ENCODE data around the gene GRB10. TPM values are rescaled to one million over a fixed set of nuclear protein-coding genes. Genes with fewer than 3 reads are reported as not detected.
A peak's percentile ranks its signal among the peaks of the same experiment; 100 is the strongest.

GRB10 gene
- total and polyA plus RNA-seq, 4 donors: 42.2 to 50.6 (median 50.0) TPM

DNA sequence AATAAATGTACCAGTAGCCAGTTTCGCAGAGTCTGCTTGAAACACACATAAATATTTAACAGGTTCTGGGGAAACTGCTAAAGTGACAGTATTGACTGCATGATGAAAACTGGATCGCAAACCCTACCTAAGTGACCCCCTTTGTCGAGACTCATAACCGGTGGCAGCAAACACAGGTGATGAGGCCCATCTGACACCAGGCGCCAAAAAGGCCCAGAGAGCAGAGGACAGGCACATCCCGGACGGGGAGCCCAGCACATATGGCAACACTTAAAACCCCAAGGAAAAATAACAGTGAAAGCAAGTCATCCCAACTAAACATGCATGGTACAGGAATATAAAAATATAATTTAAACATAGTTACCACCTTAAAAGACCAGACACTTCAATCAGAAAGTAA, 62.4 kb downstream of the GRB10 start:
- DNase-seq (ENCODE audit: low read depth in 4 of 6, low spot score in 6 of 6): no peak
- WGBS (ENCODE audit: insufficient coverage): 82% methylated on average over 4 of the region's 7 CpGs
- H3K27ac ChIP-seq (ENCODE audit: low read depth, low read length): no peak overlapping the region
- H3K4me1 ChIP-seq (ENCODE audit: control insufficient read depth, insufficient read depth, low read length): peaks cover 18% of the 10 kb centered on the region
- H3K27me3 ChIP-seq (ENCODE audit: control insufficient read depth, insufficient read depth, low read length): no peaks in the 10 kb centered on the region
- peaks cover 8% of the 10 kb centered on the region for H3K36me3 ChIP-seq (ENCODE audit: control insufficient read depth, insufficient read depth, low read length)
- H3K9me3 ChIP-seq (ENCODE audit: control insufficient read depth, insufficient read depth, low read length): no peaks in the 10 kb centered on the region
- no peak overlapping the region for H3K4me3 ChIP-seq (ENCODE audit: low read depth, low read length)

- H3K36me3 ChIP-seq (ENCODE audit: control insufficient read depth, insufficient read depth, low read length): peaks cover 8% of the 10 kb centered on the region
- no peak overlapping the region for H3K4me3 ChIP-seq (ENCODE audit: low read depth, low read length)
- no peaks in the 10 kb centered on the region for H3K9me3 ChIP-seq (ENCODE audit: control insufficient read depth, insufficient read depth, low read length)
- no peaks in the 10 kb centered on the region for H3K27me3 ChIP-seq (ENCODE audit: control insufficient read depth, insufficient read depth, low read length)
- DNase-seq (ENCODE audit: low read depth in 4 of 6, low spot score in 6 of 6): no peak
- peaks cover 14% of the 10 kb centered on the region for H3K4me1 ChIP-seq (ENCODE audit: control insufficient read depth, insufficient read depth, low read length)
- WGBS (ENCODE audit: insufficient coverage): 88% methylated on average over 2 of the region's 2 CpGs
- no peak overlapping the region for H3K27ac ChIP-seq (ENCODE audit: low read depth, low read length)
Observed at GRCh38 chr7:50718876-50719275, 63.8 kb downstream of the GRB10 start.

DNA sequence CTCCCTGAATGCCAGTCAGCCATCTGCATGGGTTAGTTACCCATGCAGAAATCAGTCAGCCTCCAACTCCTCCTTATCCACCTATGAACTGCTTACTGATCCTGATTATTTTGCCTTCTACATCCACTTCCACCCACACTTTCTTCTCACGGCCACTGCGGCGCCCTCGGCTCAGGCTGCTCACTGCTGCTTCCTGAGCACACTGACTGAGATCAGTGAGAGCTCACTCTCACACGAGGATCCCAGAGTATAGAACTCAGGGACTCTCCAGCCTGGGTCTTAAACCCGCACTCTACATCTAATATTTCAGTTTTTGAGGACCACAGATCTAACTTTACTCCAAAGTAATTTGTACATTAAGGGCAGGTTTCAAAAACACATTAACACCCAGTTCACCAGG, 64.4 kb downstream of the GRB10 start:
- no peak for DNase-seq (ENCODE audit: low read depth in 4 of 6, low spot score in 6 of 6)
- no peak overlapping the region for H3K4me3 ChIP-seq (ENCODE audit: low read depth, low read length)
- 86% methylated on average over 6 of the region's 6 CpGs for WGBS (ENCODE audit: insufficient coverage)
- H3K27me3 ChIP-seq (ENCODE audit: control insufficient read depth, insufficient read depth, low read length): no peaks in the 10 kb centered on the region
- peak overlapping the region; percentile 10 for H3K27ac ChIP-seq (ENCODE audit: low read depth, low read length)
- H3K36me3 ChIP-seq (ENCODE audit: control insufficient read depth, insufficient read depth, low read length): peaks cover 6% of the 10 kb centered on the region
- peaks cover 14% of the 10 kb centered on the region for H3K4me1 ChIP-seq (ENCODE audit: control insufficient read depth, insufficient read depth, low read length)
- H3K9me3 ChIP-seq (ENCODE audit: control insufficient read depth, insufficient read depth, low read length): no peaks in the 10 kb centered on the region

- no peak for DNase-seq (ENCODE audit: low read depth in 4 of 6, low spot score in 6 of 6)
- Histone ChIP-seq H3K4me3 (ENCODE audit: low read depth, low read length) (no peak overlapping the region), H3K27me3 (ENCODE audit: control insufficient read depth, insufficient read depth, low read length) (no peaks in the 10 kb centered on the region), H3K4me1 (ENCODE audit: control insufficient read depth, insufficient read depth, low read length) (peaks cover 14% of the 10 kb centered on the region), H3K36me3 (ENCODE audit: control insufficient read depth, insufficient read depth, low read length) (peaks cover 6% of the 10 kb centered on the region), H3K27ac (ENCODE audit: low read depth, low read length) (no peak overlapping the region), H3K9me3 (ENCODE audit: control insufficient read depth, insufficient read depth, low read length) (no peaks in the 10 kb centered on the region)
- 100% methylated on average over 1 of the region's 4 CpGs for WGBS (ENCODE audit: insufficient coverage)
Observed at GRCh38 chr7:50717181-50717580, 65.5 kb downstream of the GRB10 start.

GRCh38 chr7:50714857-50715256, 67.8 kb downstream of the GRB10 start:
- Histone ChIP-seq H3K27me3 (ENCODE audit: control insufficient read depth, insufficient read depth, low read length) (no peaks in the 10 kb centered on the region), H3K27ac (ENCODE audit: low read depth, low read length) (no peak overlapping the region), H3K36me3 (ENCODE audit: control insufficient read depth, insufficient read depth, low read length) (no peaks in the 10 kb centered on the region), H3K4me3 (ENCODE audit: low read depth, low read length) (no peak overlapping the region), H3K4me1 (ENCODE audit: control insufficient read depth, insufficient read depth, low read length) (peaks cover 4% of the 10 kb centered on the region), H3K9me3 (ENCODE audit: control insufficient read depth, insufficient read depth, low read length) (no peaks in the 10 kb centered on the region)
- DNase-seq (ENCODE audit: low read depth in 4 of 6, low spot score in 6 of 6): no peak
- 100% methylated on average over 3 of the region's 4 CpGs for WGBS (ENCODE audit: insufficient coverage)

DNA sequence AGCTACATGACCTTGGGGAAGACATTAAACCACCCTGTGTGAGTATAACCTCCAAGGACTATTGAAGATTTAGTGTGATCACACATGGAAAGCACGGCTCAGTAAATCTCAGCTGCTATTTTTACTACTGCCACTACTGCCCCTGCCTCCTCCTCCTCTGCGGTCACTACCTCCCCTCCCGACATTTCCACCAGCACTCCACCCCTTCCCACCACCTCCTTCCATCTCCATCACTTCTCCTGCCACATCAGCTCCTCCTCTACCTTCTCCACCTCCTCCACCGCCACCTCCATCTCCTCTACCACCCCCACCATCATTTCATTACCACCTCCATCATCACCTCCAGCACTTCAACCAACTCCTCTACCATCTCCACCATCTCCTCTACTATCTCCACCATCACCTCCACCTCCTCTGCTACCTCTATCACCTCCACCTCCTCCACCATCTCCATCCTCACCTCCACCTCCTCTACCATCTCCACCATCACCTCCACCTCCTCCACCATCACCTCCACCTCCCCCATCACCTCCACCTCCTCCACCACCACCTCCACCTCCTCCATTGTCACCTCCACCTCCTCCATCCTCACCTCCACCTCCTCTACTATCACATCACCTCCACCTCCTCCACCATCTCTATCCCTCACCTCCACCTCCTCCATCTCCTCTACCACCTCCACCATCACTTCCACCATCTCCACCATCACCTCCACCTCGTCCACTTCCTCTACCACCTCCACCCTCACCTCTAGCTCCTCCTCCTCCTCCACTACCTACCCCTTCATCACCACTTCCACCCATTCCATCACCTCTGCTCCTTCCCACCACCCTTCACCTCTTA, 69.4 kb downstream of the GRB10 start:
- Histone ChIP-seq H3K27ac (ENCODE audit: low read depth, low read length) (no peak overlapping the region), H3K36me3 (ENCODE audit: control insufficient read depth, insufficient read depth, low read length) (peaks cover 5% of the 10 kb centered on the region), H3K4me3 (ENCODE audit: low read depth, low read length) (no peak overlapping the region), H3K27me3 (ENCODE audit: control insufficient read depth, insufficient read depth, low read length) (no peaks in the 10 kb centered on the region), H3K9me3 (ENCODE audit: control insufficient read depth, insufficient read depth, low read length) (no peaks in the 10 kb centered on the region), H3K4me1 (ENCODE audit: control insufficient read depth, insufficient read depth, low read length) (peaks cover 4% of the 10 kb centered on the region)
- no peak for DNase-seq (ENCODE audit: low read depth in 4 of 6, low spot score in 6 of 6)
- WGBS (ENCODE audit: insufficient coverage): 87% methylated on average over 5 of the region's 5 CpGs

DNA sequence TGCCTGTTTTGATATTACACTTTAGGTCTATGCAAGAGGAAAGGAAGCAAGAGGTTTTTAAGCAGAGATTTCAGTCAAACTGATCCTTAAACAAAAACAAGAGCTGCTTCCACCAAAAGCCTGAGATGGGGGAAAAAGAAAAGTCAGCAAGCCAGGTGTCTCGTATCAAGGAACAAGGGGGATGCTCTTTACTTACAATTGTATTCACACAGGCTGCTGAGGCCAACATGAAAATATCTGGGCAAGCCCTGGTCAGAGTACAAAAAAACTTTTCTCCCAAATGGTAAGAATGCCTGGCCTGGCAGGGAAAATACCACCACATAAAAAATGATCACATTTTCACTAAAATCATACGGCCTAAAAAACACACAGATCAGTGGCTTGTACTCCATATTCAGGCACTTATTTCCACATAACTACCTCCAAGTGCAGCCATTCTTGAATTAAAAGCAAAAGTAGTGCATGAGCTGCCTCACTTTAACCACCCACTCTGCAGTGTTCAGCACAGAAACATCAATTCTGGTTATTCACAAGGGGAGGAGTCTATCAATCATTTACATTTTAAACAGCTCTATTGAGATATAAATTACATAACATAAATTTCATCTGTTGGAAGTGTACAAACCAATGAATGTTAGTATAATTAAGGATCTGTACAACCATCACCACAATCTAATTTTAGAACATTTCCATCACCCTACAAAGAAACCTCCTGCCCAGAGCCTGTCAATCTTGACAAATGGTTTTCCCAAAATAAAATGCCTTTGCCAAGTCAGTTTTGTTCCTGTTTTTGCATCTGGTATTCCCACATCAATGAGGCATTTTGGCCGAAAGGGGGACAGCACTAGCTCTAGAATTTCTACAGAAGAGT, 70.2 kb downstream of the GRB10 start:
- 35% methylated on average over 3 of the region's 3 CpGs for WGBS (ENCODE audit: insufficient coverage)
- no peaks in the 10 kb centered on the region for H3K27me3 ChIP-seq (ENCODE audit: control insufficient read depth, insufficient read depth, low read length)
- no peak overlapping the region for H3K27ac ChIP-seq (ENCODE audit: low read depth, low read length)
- no peaks in the 10 kb centered on the region for H3K4me1 ChIP-seq (ENCODE audit: control insufficient read depth, insufficient read depth, low read length)
- no peaks in the 10 kb centered on the region for H3K9me3 ChIP-seq (ENCODE audit: control insufficient read depth, insufficient read depth, low read length)
- H3K36me3 ChIP-seq (ENCODE audit: control insufficient read depth, insufficient read depth, low read length): peaks cover 5% of the 10 kb centered on the region
- DNase-seq (ENCODE audit: low read depth in 4 of 6, low spot score in 6 of 6): peak in 2 of 6 donors; percentile 21 to 44
- H3K4me3 ChIP-seq (ENCODE audit: low read depth, low read length): no peak overlapping the region

GRCh38 chr7:50711271-50712175, 71.2 kb downstream of the GRB10 start:
- Histone ChIP-seq H3K4me3 (ENCODE audit: low read depth, low read length) (no peak overlapping the region), H3K9me3 (ENCODE audit: control insufficient read depth, insufficient read depth, low read length) (no peaks in the 10 kb centered on the region), H3K4me1 (ENCODE audit: control insufficient read depth, insufficient read depth, low read length) (no peaks in the 10 kb centered on the region), H3K27ac (ENCODE audit: low read depth, low read length) (no peak overlapping the region), H3K27me3 (ENCODE audit: control insufficient read depth, insufficient read depth, low read length) (no peaks in the 10 kb centered on the region), H3K36me3 (ENCODE audit: control insufficient read depth, insufficient read depth, low read length) (peaks cover 5% of the 10 kb centered on the region)
- WGBS (ENCODE audit: insufficient coverage): 85% methylated on average over 8 of the region's 14 CpGs
- no peak for DNase-seq (ENCODE audit: low read depth in 4 of 6, low spot score in 6 of 6)

GRCh38 chr7:50710441-50711154, 72.1 kb downstream of the GRB10 start:
- DNase-seq (ENCODE audit: low read depth in 4 of 6, low spot score in 6 of 6): no peak
- no peak overlapping the region for H3K27ac ChIP-seq (ENCODE audit: low read depth, low read length)
- 93% methylated on average over 14 of the region's 15 CpGs for WGBS (ENCODE audit: insufficient coverage)

More at GRCh38 chr7:50710441-50711154, 72.1 kb downstream of the GRB10 start:
- Histone ChIP-seq H3K9me3 (ENCODE audit: control insufficient read depth, insufficient read depth, low read length) (no peaks in the 10 kb centered on the region), H3K4me1 (ENCODE audit: control insufficient read depth, insufficient read depth, low read length) (no peaks in the 10 kb centered on the region), H3K4me3 (ENCODE audit: low read depth, low read length) (no peak overlapping the region), H3K36me3 (ENCODE audit: control insufficient read depth, insufficient read depth, low read length) (peaks cover 5% of the 10 kb centered on the region), H3K27me3 (ENCODE audit: control insufficient read depth, insufficient read depth, low read length) (no peaks in the 10 kb centered on the region)

All from spinal cord (tissue), 10 donors.